Fibroblast of skin of right biceps (primary cell): ENCODE data around the gene CYP2D6.
"Not testable (repeated sequence)": the region's sequence is repeated elsewhere in the genome, so short reads cannot be mapped to it uniquely, and the experiment has no call there.

Experiments
- DNase-seq: peaks from one replicate; pipeline ENCODE4 v3.0.0-alpha.2; 2013

CYP2D6 gene

GRCh38 chr22:42156598-42156997 lies 26.0 kb upstream of the CYP2D6 start:
- no peak for DNase-seq

- DNase-seq: no peak
Measured at GRCh38 chr22:42156121-42156520, 25.5 kb upstream of the CYP2D6 start.

- DNase-seq: no peak
Measured at GRCh38 chr22:42155053-42155543, 24.5 kb upstream of the CYP2D6 start.

- DNase-seq: no peak
Measured at GRCh38 chr22:42154293-42155052, 23.9 kb upstream of the CYP2D6 start.

- DNase-seq: no peak
Measured at GRCh38 chr22:42152661-42153270, 22.2 kb upstream of the CYP2D6 start.

- DNase-seq: no peak
Measured at GRCh38 chr22:42151924-42152635, 21.5 kb upstream of the CYP2D6 start.

GRCh38 chr22:42150727-42151590 lies 20.3 kb upstream of the CYP2D6 start:
- no peak for DNase-seq

- DNase-seq: not testable (repeated sequence)
Measured at GRCh38 chr22:42149798-42150197, 19.2 kb upstream of the CYP2D6 start.

- DNase-seq: no peak
Measured at GRCh38 chr22:42145175-42145574, 14.6 kb upstream of the CYP2D6 start.

- DNase-seq: not testable (repeated sequence)
Measured at GRCh38 chr22:42143859-42144822, 13.5 kb upstream of the CYP2D6 start.

GRCh38 chr22:42142771-42143461 lies 12.3 kb upstream of the CYP2D6 start:
- no peak for DNase-seq

- DNase-seq: not testable (repeated sequence)
Measured at GRCh38 chr22:42141307-42142057, 10.9 kb upstream of the CYP2D6 start.

- DNase-seq: not testable (repeated sequence)
Measured at GRCh38 chr22:42140153-42140552, 9.5 kb upstream of the CYP2D6 start.

- not testable (repeated sequence) for DNase-seq
Measured at GRCh38 chr22:42139508-42139907, 8.9 kb upstream of the CYP2D6 start.

GRCh38 chr22:42138972-42139371 lies 8.4 kb upstream of the CYP2D6 start:
- DNase-seq: no peak

- no peak for DNase-seq
Measured at GRCh38 chr22:42138122-42138770, 7.6 kb upstream of the CYP2D6 start.

GRCh38 chr22:42135688-42136087 lies 5.1 kb upstream of the CYP2D6 start:
- DNase-seq: not testable (repeated sequence)

- DNase-seq: no peak
Measured at GRCh38 chr22:42134100-42135020, 3.8 kb upstream of the CYP2D6 start.
